Mucosa of rectum (tissue), 2 donors: Measurements from ENCODE around the gene PIK3C3.
"Not testable (repeated sequence)": the region's sequence is repeated elsewhere in the genome, so short reads cannot be mapped to it uniquely, and the experiment has no call there.

Experiments
- H3K27ac ChIP-seq, 2 donors: one replicate each; pipeline ENCODE4 v1.7.0; 2013; ENCODE audit warnings: inconsistent platforms in 2 of 2, low read depth in 2 of 2, low read length in 2 of 2
- H3K27me3 ChIP-seq, 2 donors: one replicate each; pipeline ENCODE4 v1.7.0; 2013; ENCODE audit warnings: low read length in 2 of 2; ENCODE audit not compliant: control insufficient read depth in 2 of 2, insufficient read depth in 2 of 2
- H3K36me3 ChIP-seq, 2 donors: one replicate each; pipeline ENCODE4 v1.7.0; 2013; ENCODE audit warnings: low read length in 2 of 2; ENCODE audit not compliant: control insufficient read depth in 2 of 2, insufficient read depth in 2 of 2
- H3K4me1 ChIP-seq, 2 donors: one replicate each; pipeline ENCODE4 v1.7.0; 2013; ENCODE audit warnings: low read length in 2 of 2, mild to moderate bottlenecking in 1 of 2; ENCODE audit not compliant: control insufficient read depth in 2 of 2, insufficient read depth in 2 of 2
- H3K4me3 ChIP-seq, 2 donors: one replicate each; pipeline ENCODE4 v1.7.0; 2013; ENCODE audit warnings: low read length in 2 of 2
- H3K9ac ChIP-seq, 2 donors: one replicate each; pipeline ENCODE4 v1.7.0; 2013; ENCODE audit warnings: low read length in 2 of 2, low read depth in 1 of 2, mild to moderate bottlenecking in 1 of 2
- H3K9me3 ChIP-seq, 2 donors: one replicate each; pipeline ENCODE4 v1.7.0; 2013; ENCODE audit warnings: low read length in 2 of 2; ENCODE audit not compliant: control insufficient read depth in 2 of 2
- donor health status: healthy.
- donor health status: Normal muscosa, but diverticular disease.

Gene PIK3C3

DNA sequence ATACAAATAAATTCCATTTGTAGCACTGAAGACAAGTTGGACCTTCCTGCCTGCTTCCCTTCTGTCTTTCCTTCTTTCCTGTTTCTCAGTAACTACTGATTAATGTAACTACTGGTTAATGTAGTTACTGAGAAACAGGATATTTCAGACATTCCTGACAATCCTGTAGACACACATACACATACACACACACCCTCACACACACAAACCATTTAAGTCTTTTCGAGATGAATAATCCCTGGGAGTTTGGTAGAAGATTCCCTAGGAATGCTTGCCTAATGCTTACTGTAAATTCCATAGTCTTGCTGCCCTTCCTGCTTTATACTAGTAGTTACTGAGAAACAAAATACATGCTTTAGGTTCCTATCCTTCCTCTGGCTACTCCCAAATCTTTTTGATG, 83.9 kb downstream of the PIK3C3 start:
- no peaks in the 10 kb centered on the region for H3K27me3 ChIP-seq
- peaks cover 34 to 42% of the 10 kb centered on the region in 2 donors for H3K36me3 ChIP-seq
- no peak overlapping the region for H3K27ac ChIP-seq
- H3K9me3 ChIP-seq: no peaks in the 10 kb centered on the region
- H3K4me1 ChIP-seq: no peaks in the 10 kb centered on the region
- no peak overlapping the region for H3K4me3 ChIP-seq
- H3K9ac ChIP-seq: no peak overlapping the region

DNA sequence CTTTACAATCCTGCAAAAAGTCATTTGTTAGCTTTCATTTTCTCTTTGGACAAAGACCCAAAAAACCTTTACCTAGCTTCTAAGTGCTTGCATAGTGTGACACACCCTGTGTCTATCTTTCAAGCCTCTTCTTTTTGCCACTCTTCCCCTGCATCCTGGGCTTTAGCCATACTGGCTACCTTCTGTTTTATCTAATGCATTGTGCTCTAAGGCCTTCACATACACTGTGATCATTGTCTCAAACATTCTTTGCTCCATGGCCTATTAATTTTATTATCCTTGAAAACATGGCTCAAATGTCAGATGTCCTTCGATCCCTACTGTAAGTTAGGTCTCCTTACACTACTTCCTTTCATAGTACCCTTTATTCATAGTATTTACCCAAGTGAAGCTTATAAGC, 84.4 kb downstream of the PIK3C3 start:
- Histone ChIP-seq H3K9ac (no peak overlapping the region), H3K9me3 (no peaks in the 10 kb centered on the region), H3K27ac (no peak overlapping the region), H3K36me3 (peaks cover 32 to 38% of the 10 kb centered on the region in 2 donors), H3K27me3 (no peaks in the 10 kb centered on the region), H3K4me1 (no peaks in the 10 kb centered on the region), H3K4me3 (no peak overlapping the region)

DNA sequence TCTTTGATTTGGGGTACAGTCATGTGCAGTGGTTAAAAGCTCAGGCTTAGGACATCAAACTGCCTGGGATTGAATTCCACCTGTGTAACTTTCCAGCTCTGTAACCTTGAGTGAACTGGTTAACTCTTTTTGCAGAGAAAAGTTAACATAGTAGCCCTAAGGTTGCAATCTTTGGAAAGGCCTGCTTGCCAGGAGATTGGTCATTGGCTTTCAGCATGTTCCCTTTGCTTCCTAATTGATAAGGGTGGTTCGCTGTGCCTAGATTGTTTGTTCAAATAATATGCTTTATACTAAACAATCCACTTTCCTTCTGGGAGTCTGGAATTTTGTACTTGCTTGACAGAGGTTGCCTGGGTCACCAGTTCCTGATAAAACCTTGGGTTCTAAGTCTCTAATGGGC, 86.8 kb downstream of the PIK3C3 start:
- Histone ChIP-seq H3K36me3 (peaks cover 25 to 33% of the 10 kb centered on the region in 2 donors), H3K27me3 (no peaks in the 10 kb centered on the region)

DNA sequence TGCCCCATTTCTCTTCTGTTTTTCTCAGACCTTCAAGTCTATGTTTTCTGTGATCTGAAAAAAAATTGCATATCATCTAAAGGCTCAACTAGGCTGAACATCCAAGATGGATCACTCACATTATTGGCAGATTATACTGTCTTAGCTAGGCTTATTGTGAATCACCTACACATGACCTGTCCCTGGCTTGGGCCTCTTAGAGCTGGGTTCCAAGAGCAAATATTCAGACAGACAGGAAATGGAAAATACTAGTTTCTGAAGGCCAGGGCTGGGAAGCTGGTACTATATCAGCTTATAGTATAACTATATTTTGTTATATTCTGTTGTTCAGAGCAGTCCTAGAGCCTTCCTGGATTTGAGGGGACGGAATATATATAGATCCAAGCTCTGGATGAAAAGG, 90.3 kb downstream of the PIK3C3 start:
- no peaks in the 10 kb centered on the region for H3K27me3 ChIP-seq
- no peak overlapping the region for H3K27ac ChIP-seq
- peaks cover 14 to 26% of the 10 kb centered on the region in 2 donors for H3K36me3 ChIP-seq
- no peak overlapping the region for H3K4me3 ChIP-seq
- H3K9ac ChIP-seq: no peak overlapping the region
- no peaks in the 10 kb centered on the region for H3K9me3 ChIP-seq
- no peaks in the 10 kb centered on the region for H3K4me1 ChIP-seq

More for the DNA sequence above, 86.8 kb downstream of the PIK3C3 start:
- H3K4me3 ChIP-seq: no peak overlapping the region
- no peaks in the 10 kb centered on the region for H3K4me1 ChIP-seq
- no peaks in the 10 kb centered on the region for H3K9me3 ChIP-seq
- H3K27ac ChIP-seq: no peak overlapping the region
- no peak overlapping the region for H3K9ac ChIP-seq

DNA sequence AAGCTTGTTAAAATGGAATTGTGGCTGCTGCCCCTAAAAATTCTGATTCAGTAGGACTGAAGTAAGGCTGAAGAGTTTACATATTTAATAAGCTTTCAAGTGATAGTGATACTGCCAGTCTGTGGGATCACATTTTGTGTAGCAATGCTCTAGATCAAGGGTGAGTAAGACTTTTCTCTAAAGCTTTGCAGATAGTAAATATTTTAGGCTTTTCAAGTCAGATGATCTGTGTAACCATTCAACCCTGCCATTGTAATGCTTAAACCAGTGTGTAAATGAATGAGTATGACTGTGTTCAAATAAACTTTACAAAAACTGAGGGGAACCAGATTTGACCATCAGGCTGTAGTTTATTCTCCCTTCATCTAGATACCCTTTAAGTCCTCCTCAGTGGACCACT, 92.7 kb downstream of the PIK3C3 start:
- Histone ChIP-seq H3K4me1 (no peaks in the 10 kb centered on the region), H3K9me3 (no peaks in the 10 kb centered on the region), H3K36me3 (peaks cover 16 to 21% of the 10 kb centered on the region in 2 donors), H3K9ac (no peak overlapping the region), H3K27ac (no peak overlapping the region), H3K4me3 (no peak overlapping the region), H3K27me3 (no peaks in the 10 kb centered on the region)

DNA sequence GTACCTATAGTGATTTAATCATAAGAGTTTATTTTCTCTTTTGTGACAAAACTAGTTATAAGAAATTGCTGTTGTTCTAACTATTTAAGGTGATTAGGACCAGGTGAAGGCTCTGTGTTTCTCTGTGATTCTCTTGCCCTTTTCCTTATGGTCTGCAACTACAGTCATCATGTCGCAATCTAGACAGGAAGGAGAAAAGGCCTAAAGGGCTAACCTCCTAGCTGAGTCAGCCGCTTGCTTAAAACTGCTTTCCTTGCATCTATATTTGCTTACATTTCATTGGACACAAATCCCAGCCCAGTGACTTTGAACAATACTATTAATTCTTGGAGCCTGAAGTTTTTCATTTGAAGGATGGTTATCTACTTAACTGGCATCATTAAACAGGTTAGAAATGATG, 93.1 kb downstream of the PIK3C3 start:
- Histone ChIP-seq H3K9me3 (no peaks in the 10 kb centered on the region), H3K27me3 (no peaks in the 10 kb centered on the region), H3K9ac (no peak overlapping the region), H3K4me1 (no peaks in the 10 kb centered on the region), H3K27ac (no peak overlapping the region), H3K36me3 (peaks cover 16 to 21% of the 10 kb centered on the region in 2 donors), H3K4me3 (no peak overlapping the region)

DNA sequence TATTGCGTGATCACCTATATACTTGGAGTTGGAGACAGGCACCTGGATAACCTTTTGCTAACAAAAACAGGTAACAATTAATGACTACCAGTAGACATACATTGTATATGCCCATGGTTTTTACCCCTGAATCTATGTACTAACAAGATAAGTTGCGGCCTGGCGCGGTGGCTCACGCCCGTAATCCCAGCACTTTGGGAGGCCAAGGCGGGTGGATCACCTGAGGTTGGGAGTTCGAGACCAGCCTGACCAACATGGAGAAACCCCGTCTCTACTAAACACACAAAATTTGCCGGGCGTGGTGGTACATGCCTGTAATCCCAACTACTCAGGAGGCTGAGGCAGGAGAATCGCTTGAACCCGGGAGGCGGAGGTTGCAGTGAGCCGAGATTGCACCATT, 94.5 kb downstream of the PIK3C3 start:
- H3K4me1 ChIP-seq, H3K9me3 ChIP-seq, H3K4me3 ChIP-seq, H3K9ac ChIP-seq, H3K27me3 ChIP-seq, H3K27ac ChIP-seq: not testable (repeated sequence)
- peaks cover 16 to 19% of the 10 kb centered on the region in 2 donors for H3K36me3 ChIP-seq

DNA sequence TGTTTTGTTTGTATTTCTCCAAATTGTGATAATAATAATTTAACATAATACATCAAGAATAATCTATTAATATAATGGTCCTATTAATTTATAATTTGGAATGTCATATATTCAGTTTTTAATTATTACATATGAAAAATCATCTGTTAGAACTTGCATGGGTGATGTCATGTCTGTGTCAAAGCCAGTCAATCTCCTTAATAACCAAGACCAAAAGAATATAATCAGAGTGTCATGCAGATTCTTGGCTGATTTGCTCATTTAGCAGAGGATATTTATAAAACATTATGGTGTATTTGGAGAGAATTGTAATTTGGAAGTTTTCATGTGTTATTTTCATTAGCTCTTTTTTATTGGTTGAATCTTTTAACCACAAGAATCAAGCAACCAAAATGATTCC, 96.4 kb downstream of the PIK3C3 start:
- Histone ChIP-seq H3K4me3 (no peak overlapping the region), H3K36me3 (peaks cover 16% of the 10 kb centered on the region in 2 donors), H3K9me3 (no peaks in the 10 kb centered on the region), H3K27me3 (no peaks in the 10 kb centered on the region), H3K9ac (no peak overlapping the region), H3K4me1 (no peaks in the 10 kb centered on the region), H3K27ac (no peak overlapping the region)

DNA sequence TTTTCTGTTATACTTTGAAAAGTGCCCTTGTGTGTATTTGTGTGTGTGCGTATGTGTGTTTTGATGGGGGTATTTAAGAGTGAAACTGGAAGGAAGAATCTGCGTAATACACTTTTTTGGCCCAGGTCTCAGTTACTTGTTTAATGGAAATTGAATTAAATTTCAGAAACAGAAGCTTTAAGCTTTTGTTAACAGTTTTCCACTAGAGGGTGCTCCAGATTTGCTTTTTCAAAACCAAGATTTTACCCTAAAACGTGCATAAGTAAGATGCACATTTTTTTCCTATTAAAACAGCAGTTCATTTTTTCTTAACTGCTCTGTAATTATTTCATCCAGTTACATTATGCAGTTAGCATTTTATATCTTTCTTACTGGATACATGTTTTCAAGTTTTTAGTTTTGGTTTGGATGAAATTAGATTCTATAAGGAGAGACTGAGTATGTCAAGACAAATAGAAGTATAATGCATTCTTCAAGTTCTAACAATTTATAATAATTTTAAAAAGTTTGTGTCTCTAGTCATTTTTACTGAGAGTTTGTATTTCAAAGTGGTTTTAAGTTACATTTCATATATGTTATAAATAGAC, 97.2 kb downstream of the PIK3C3 start:
- no peak overlapping the region for H3K4me3 ChIP-seq
- H3K27me3 ChIP-seq: no peaks in the 10 kb centered on the region
- peaks cover 16% of the 10 kb centered on the region in 2 donors for H3K36me3 ChIP-seq
- H3K27ac ChIP-seq: no peak overlapping the region
- no peaks in the 10 kb centered on the region for H3K4me1 ChIP-seq
- no peak overlapping the region for H3K9ac ChIP-seq
- H3K9me3 ChIP-seq: no peaks in the 10 kb centered on the region

DNA sequence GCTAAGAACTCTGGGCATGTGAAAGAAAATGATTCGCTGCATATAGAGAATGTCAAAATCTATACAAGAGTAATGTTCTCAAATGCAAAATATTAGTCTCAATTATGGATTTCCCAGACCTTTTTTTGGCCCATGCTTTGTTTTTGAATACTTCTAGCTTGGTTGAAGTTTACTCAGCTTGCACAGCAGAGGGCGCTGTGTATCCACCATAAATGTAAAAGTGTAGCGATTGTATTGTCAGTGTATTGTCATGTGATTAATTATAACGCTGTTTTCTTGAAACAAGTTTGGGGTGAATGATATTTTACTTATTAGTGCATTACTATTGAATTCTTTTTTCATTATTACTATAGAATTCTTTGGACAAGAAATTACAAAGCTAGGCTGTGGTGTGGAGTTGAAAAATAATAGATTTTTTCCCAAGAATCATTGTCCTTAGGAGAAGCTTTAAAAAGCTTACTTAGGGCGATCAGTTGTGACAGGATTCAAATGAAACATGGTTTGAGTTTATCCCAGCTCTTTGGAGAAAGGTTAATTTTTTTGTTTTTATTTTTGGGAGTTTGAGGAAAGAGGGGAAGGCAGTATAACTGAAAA, 98.3 kb downstream of the PIK3C3 start:
- Histone ChIP-seq H3K27ac (no peak overlapping the region), H3K27me3 (no peaks in the 10 kb centered on the region), H3K4me1 (no peaks in the 10 kb centered on the region), H3K9me3 (no peaks in the 10 kb centered on the region), H3K9ac (no peak overlapping the region), H3K4me3 (no peak overlapping the region), H3K36me3 (peaks cover 16% of the 10 kb centered on the region in 2 donors)
